NCI-H748 (cell line): ENCODE measurements around the gene ABHD17B.

Experiments
- DNase-seq: peaks from one replicate; lab custom pipeline; 2025; ENCODE audit not compliant: unreplicated experiment; lab: John Stamatoyannopoulos, UW

ABHD17B gene

GRCh38 chr9:71822935-71823334 is 88.1 kb downstream of the ABHD17B start:
- DNase-seq = no peak

GRCh38 chr9:71822456-71822855 is 88.5 kb downstream of the ABHD17B start:
- DNase-seq = no peak

GRCh38 chr9:71821405-71821804 is 89.6 kb downstream of the ABHD17B start:
- DNase-seq = no peak

DNA sequence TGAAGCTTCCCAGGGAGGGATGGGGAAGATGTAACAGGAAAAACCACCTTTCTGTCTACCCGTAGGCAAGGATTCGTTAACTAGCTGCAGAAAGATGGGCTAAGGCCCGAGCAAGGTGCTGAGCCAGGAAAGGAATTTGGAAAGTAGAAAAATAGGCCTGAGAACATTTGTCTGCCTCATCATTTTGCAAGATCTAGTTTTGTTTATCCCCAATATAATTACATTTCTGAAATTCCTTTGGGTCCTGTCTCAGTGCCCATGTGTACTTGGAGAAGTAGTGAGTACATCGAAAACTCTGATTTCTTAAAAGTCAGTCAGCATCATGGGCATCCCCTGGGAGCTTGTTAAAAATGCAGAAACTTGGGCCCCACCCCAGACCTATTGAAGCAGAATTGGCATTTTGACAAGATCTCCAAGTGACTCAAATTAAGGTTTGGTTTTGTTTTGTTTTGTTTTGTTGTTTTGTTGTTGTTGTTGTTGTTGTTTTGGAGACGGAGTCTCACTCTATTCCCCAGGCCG is 90.5 kb downstream of the ABHD17B start:
- no peak for DNase-seq

DNA sequence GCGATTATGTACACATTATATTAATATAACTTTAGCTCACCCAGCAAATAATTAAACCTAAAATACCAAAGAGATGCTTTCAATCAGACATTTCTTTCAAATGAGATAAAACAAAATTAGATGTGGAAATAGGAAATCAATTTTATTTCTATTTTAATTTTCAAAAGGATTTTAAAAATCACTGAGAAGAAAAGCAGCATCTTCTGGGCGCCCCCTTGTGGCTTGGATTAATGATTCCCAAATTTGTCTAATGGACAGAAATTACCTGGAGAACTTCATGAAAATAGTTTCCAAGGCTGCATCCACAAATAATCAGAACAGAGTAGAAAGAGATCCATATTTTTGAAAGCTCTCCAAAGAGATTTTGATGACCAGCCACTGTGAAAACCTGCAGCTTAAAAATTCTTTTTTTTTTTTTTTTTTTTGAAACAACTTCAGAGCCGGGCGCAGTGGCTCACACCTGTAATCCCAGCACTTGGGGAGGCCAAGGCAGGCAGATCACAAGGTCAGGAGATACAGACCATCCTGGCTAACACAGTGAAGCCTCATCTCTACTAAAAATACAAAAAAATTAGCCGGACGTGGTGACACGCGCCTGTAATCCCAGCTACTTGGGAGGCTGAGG is 91.8 kb downstream of the ABHD17B start:
- DNase-seq = peak; percentile 28

- peak; percentile 32 for DNase-seq
Measured at GRCh38 chr9:71816916-71817451, 94.0 kb downstream of the ABHD17B start.
